Neural cell (in vitro differentiated cells): Measurements from ENCODE around the gene MDM2. TPM values are rescaled to one million over a fixed set of nuclear protein-coding genes. Genes with fewer than 3 reads are reported as not detected.

Experiments used
- H2AFZ ChIP-seq: fragments of 200-600, 300-800 bp; sonication (generic), shearing (Covaris generic); 2 replicates; pipeline ENCODE4 v1.6.0; 2014; ENCODE audit warnings: low read depth, mild to moderate bottlenecking, antibody characterized with exemption, low read length, moderate library complexity
- H3F3A ChIP-seq: fragments of 200-600 bp; shearing (Covaris generic); 2 replicates; pipeline ENCODE4 v1.6.1; 2016; ENCODE audit warnings: mild to moderate bottlenecking, moderate library complexity, mixed read lengths, antibody characterized with exemption, low read length; ENCODE audit not compliant: insufficient read depth, poor library complexity, severe bottlenecking
- H3K27ac ChIP-seq: fragments of 200-600, 300-800 bp; sonication (generic), shearing (Covaris generic); 2 replicates; pipeline ENCODE4 v1.5.1; 2014; ENCODE audit warnings: mild to moderate bottlenecking, low read length, moderate library complexity
- H3K27me3 ChIP-seq: fragments of 300-800, 200-600 bp; sonication (generic), shearing (Covaris generic); 2 replicates; pipeline ENCODE4 v1.6.0; 2014; ENCODE audit warnings: mild to moderate bottlenecking, low read depth, low read length, moderate library complexity; ENCODE audit not compliant: insufficient read depth
- H3K36me3 ChIP-seq: fragments of 300-800, 200-600 bp; sonication (generic), shearing (Covaris generic); 2 replicates; pipeline ENCODE4 v1.5.1; 2014; ENCODE audit warnings: mild to moderate bottlenecking, antibody characterized with exemption, low read length, moderate library complexity; ENCODE audit not compliant: insufficient read depth
- H3K4me2 ChIP-seq: fragments of 300-800, 200-600 bp; sonication (generic), shearing (Covaris generic); 2 replicates; pipeline ENCODE4 v1.6.0; 2014; ENCODE audit warnings: mild to moderate bottlenecking, low read length
- H3K4me3 ChIP-seq: fragments of 300-800, 200-600 bp; sonication (generic), shearing (Covaris generic); 2 replicates; pipeline ENCODE4 v1.5.1; 2014; ENCODE audit warnings: mild to moderate bottlenecking, low read length, moderate library complexity
- H3K79me2 ChIP-seq: fragments of 200-600 bp; shearing (Covaris generic); replicated peaks from 2 replicates; pipeline ENCODE4 v1.6.0; 2014; ENCODE audit warnings: mild to moderate bottlenecking, low read length, moderate library complexity; ENCODE audit not compliant: insufficient read depth
- H3K9ac ChIP-seq: fragments of 300-800, 200-600 bp; sonication (generic), shearing (Covaris generic); 2 replicates; pipeline ENCODE4 v1.6.1; 2016; ENCODE audit warnings: mild to moderate bottlenecking, low read length, mixed read lengths
- H3K9me2 ChIP-seq: fragments of 200-600 bp; shearing (Covaris generic); 2 replicates; pipeline ENCODE4 v1.6.1; 2016; ENCODE audit warnings: mild to moderate bottlenecking, low read length, mixed read lengths; ENCODE audit not compliant: insufficient read depth
- H3K9me3 ChIP-seq: fragments of 200-600, 300-800 bp; sonication (generic), shearing (Covaris generic); 2 replicates; pipeline ENCODE4 v1.6.1; 2016; ENCODE audit warnings: mild to moderate bottlenecking, mixed run types, low read length, moderate library complexity, mixed read lengths
- H4K20me1 ChIP-seq: fragments of 200-600 bp; shearing (Covaris generic); 2 replicates; pipeline ENCODE4 v1.6.1; 2016; ENCODE audit warnings: mild to moderate bottlenecking, mixed run types; ENCODE audit not compliant: insufficient read depth
- CTCF ChIP-seq: fragments of 450-650 bp; IDR thresholded peaks from 2 replicates; pipeline ENCODE4 v1.5.1; 2014; ENCODE audit warnings: antibody characterized with exemption, mild to moderate bottlenecking, moderate library complexity; ENCODE audit not compliant: poor library complexity, severe bottlenecking
- EP300 ChIP-seq: fragments of 450-650 bp; conservative IDR thresholded peaks from 2 replicates; pipeline ENCODE4 v1.6.1; 2014; ENCODE audit warnings: antibody characterized with exemption, mild to moderate bottlenecking, moderate library complexity; ENCODE audit not compliant: poor library complexity, severe bottlenecking
- EZH2 ChIP-seq: fragments of 200-600, 300-800 bp; shearing (Covaris generic), sonication (generic); IDR thresholded peaks from 2 replicates; pipeline ENCODE4 v1.6.1; 2014; ENCODE audit warnings: antibody characterized with exemption, low read length, borderline replicate concordance, mild to moderate bottlenecking; ENCODE audit not compliant: insufficient read depth, poor library complexity, severe bottlenecking
- MXI1 ChIP-seq: fragments of 450-650 bp; conservative IDR thresholded peaks from 2 replicates; pipeline ENCODE4 v1.6.1; 2014; ENCODE audit warnings: antibody characterized with exemption, mild to moderate bottlenecking; ENCODE audit not compliant: poor library complexity, severe bottlenecking
- POLR2AphosphoS5 ChIP-seq: IDR thresholded peaks from 2 replicates; pipeline ENCODE4 v1.6.1; 2012
- RAD21 ChIP-seq: fragments of 450-650 bp; conservative IDR thresholded peaks from 2 replicates; pipeline ENCODE4 v1.6.1; 2014; ENCODE audit warnings: antibody characterized with exemption, mild to moderate bottlenecking, moderate library complexity
- SMC3 ChIP-seq: fragments of 450-650 bp; conservative IDR thresholded peaks from 2 replicates; pipeline ENCODE4 v1.6.1; 2014; ENCODE audit warnings: antibody characterized with exemption, mild to moderate bottlenecking, moderate library complexity; ENCODE audit not compliant: poor library complexity
- TAF1 ChIP-seq: IDR thresholded peaks from 2 replicates; pipeline ENCODE4 v1.6.1; 2012; ENCODE audit warnings: low read depth
- polyA plus RNA-seq: library from polyadenylated mRNA; depleted of rRNA; stranded (reverse); fragments of >200 nt; gene quantifications from 2 replicates; pipeline ENCODE4 v1.2.3, GENCODE V29; 2014
- TF ChIP-seq, protein P1 (sequence below): IDR thresholded peaks from 2 replicates; pipeline ENCODE4 v1.6.1; 2012; ENCODE audit warnings: borderline replicate concordance

Gene MDM2
- polyA plus RNA-seq, 1 donor from 2014 or later: 37.5 TPM

GRCh38 chr12:68760806-68761441 lies 47.1 kb upstream of the MDM2 start:
- Histone ChIP-seq H3K9me3 (no peaks in the 10 kb centered on the region), H3K4me2 (no peak overlapping the region), H3K9ac (no peak overlapping the region), H3K79me2 (no peaks in the 10 kb centered on the region), H3K27me3 (no peaks in the 10 kb centered on the region), H3K4me3 (no peak overlapping the region), H3F3A (no peaks in the 10 kb centered on the region), H3K36me3 (peaks cover 7% of the 10 kb centered on the region), H2AFZ (no peak overlapping the region), H4K20me1 (no peaks in the 10 kb centered on the region), H3K9me2 (no peaks in the 10 kb centered on the region), H3K27ac (no peak overlapping the region)
- TF ChIP-seq TAF1 (no peak), SMC3 (no peak), EZH2 (no peak), EP300 (no peak), POLR2AphosphoS5 (no peak), CTCF (no peak), MXI1 (no peak), RAD21 (no peak)
- TF ChIP-seq, protein P1, sequence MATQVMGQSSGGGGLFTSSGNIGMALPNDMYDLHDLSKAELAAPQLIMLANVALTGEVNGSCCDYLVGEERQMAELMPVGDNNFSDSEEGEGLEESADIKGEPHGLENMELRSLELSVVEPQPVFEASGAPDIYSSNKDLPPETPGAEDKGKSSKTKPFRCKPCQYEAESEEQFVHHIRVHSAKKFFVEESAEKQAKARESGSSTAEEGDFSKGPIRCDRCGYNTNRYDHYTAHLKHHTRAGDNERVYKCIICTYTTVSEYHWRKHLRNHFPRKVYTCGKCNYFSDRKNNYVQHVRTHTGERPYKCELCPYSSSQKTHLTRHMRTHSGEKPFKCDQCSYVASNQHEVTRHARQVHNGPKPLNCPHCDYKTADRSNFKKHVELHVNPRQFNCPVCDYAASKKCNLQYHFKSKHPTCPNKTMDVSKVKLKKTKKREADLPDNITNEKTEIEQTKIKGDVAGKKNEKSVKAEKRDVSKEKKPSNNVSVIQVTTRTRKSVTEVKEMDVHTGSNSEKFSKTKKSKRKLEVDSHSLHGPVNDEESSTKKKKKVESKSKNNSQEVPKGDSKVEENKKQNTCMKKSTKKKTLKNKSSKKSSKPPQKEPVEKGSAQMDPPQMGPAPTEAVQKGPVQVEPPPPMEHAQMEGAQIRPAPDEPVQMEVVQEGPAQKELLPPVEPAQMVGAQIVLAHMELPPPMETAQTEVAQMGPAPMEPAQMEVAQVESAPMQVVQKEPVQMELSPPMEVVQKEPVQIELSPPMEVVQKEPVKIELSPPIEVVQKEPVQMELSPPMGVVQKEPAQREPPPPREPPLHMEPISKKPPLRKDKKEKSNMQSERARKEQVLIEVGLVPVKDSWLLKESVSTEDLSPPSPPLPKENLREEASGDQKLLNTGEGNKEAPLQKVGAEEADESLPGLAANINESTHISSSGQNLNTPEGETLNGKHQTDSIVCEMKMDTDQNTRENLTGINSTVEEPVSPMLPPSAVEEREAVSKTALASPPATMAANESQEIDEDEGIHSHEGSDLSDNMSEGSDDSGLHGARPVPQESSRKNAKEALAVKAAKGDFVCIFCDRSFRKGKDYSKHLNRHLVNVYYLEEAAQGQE: no peak

DNA sequence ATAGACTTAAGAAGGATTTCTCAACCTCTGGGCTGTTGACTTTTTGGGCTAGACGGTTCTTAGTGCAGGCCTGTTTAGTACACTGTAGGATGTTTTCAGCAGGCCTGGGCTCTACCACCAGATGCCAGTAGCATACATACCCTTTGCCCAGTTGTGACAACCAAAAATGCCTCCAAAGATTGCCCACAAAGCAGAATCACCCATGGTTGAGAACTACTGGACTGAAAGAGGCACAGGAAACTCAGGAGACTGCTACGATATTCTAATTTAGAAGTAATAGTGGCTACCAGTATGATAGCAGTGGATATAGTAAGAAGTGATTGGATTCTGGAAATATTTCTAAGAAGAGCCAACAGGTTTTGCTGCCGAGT lies 46.5 kb upstream of the MDM2 start:
- no peaks in the 10 kb centered on the region for H3K79me2 ChIP-seq
- H3K9me2 ChIP-seq: no peaks in the 10 kb centered on the region
- no peaks in the 10 kb centered on the region for H4K20me1 ChIP-seq
- H3K4me3 ChIP-seq: no peak overlapping the region
- H3K9me3 ChIP-seq: no peaks in the 10 kb centered on the region
- H3K36me3 ChIP-seq: peaks cover 7% of the 10 kb centered on the region
- H3K27ac ChIP-seq: no peak overlapping the region
- no peak overlapping the region for H2AFZ ChIP-seq
- H3K4me2 ChIP-seq: no peak overlapping the region
- H3K27me3 ChIP-seq: no peaks in the 10 kb centered on the region
- H3F3A ChIP-seq: no peaks in the 10 kb centered on the region
- H3K9ac ChIP-seq: no peak overlapping the region
- TF ChIP-seq RAD21: no peak
- no peak for TF ChIP-seq SMC3
- TF ChIP-seq CTCF: no peak
- no peak for TF ChIP-seq MXI1
- no peak for TF ChIP-seq EP300
- no peak for TF ChIP-seq TAF1
- TF ChIP-seq, protein P1: no peak
- TF ChIP-seq POLR2AphosphoS5: no peak
- no peak for TF ChIP-seq EZH2
